Left lung (tissue), 10 donors: ENCODE data around the gene ASTN2. TPM values are rescaled to one million over a fixed set of nuclear protein-coding genes. Genes with fewer than 3 reads are reported as not detected.

ENCODE experiments used
- ATAC-seq: fragments of 200-7000 bp; cut with Tn5 transposase; one replicate; pipeline ENCODE4 v1.9.1; 2020; ENCODE audit warnings: moderate library complexity
- DNase-seq, 4 donors: peaks; one replicate each; pipeline ENCODE4 v3.0.0-alpha.2; 2013 to 2020
- H3K27ac ChIP-seq, 2 donors: fragments of 200-600 bp; sonication (generic) in 1 of 2; one replicate each; pipeline versions ENCODE4 v1.5.0 to v1.8.0; 2020 to 2021
- H3K27me3 ChIP-seq, 2 donors: fragments of 200-600 bp; sonication (generic) in 1 of 2; one replicate each; pipeline versions ENCODE4 v1.5.0 to v1.8.0; 2020 to 2021
- H3K36me3 ChIP-seq, 2 donors: fragments of 200-600 bp; sonication (generic) in 1 of 2; one replicate each; pipeline versions ENCODE4 v1.5.0 to v1.8.0; 2020 to 2021
- H3K4me1 ChIP-seq, 2 donors: fragments of 200-600 bp; one replicate each; pipeline ENCODE4 v1.8.0; 2021
- H3K4me3 ChIP-seq, 2 donors: fragments of 200-600 bp; sonication (generic) in 1 of 2; one replicate each; pipeline versions ENCODE4 v1.5.0 to v1.8.0; 2020 to 2021; ENCODE audit warnings: mild to moderate bottlenecking in 1 of 2
- H3K9me3 ChIP-seq, 2 donors: fragments of 200-600 bp; sonication (generic) in 1 of 2; one replicate each; pipeline versions ENCODE4 v1.5.0 to v1.8.0; 2020 to 2021
- CTCF ChIP-seq, 2 donors: fragments of 200-600 bp; sonication (generic) in 1 of 2; IDR thresholded peaks; one replicate each; pipeline versions ENCODE4 v1.5.0 to v1.8.0; 2021; ENCODE audit warnings: antibody characterized with exemption in 2 of 2
- intact Hi-C, 2 donors: fragments of 100-400 bp; cut with DNase I; formaldehyde crosslinking; loops; one replicate each; pipeline versions ENCODE4 v1.11.2 to v1.14.2; 2022
- polyA plus RNA-seq, 6 donors: library from polyadenylated mRNA; unstranded; fragments of 120-200 nt; gene quantifications; one replicate each; pipeline ENCODE4 v1.2.1, GENCODE V29; 2013; ENCODE audit not compliant: insufficient read length in 6 of 6
- total RNA-seq, 2 donors: library from RNA; stranded (reverse); fragmentation: NEBNext Ultra II Directional; extraction: Animal tissue kit (Norgen Biotek cat#: 25700); gene quantifications; one replicate each; pipeline ENCODE4 v1.2.1, GENCODE V29; 2021
- donor health status: DM: no; HTN: yes; CAD: no.
- donor health status: DM: no; HTN: no; CAD: no.

Gene ASTN2
- total and polyA plus RNA-seq, 8 donors = 3.1 to 5.5 (median 4.5) TPM

DNA sequence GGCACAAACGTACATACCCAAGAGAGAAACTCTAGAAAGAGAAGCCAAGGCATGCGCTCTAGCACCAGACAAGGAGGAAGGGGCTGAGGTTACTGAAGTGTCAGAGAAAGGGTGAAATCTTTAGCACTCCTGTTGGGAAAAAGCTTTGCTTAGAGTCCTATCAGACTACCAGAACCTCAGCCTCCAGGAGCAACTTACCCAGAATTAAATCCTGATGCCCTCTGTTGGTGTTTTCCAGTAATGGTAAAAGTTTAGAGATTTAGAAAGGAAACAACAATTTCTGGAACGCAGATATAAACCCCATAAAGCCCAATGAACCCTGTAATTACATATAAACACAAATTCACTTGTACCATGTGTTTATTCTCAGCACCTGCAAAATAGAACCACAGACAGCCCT lies 33.2 kb upstream of the ASTN2 start:
- Histone ChIP-seq H3K36me3 (no peaks in the 10 kb centered on the region), H3K27ac (no peak overlapping the region), H3K27me3 (peaks cover 0 to 9% of the 10 kb centered on the region in 2 donors), H3K4me1 (no peaks in the 10 kb centered on the region), H3K9me3 (no peaks in the 10 kb centered on the region), H3K4me3 (no peak overlapping the region)
- ATAC-seq (no peak), DNase-seq (no peak)
- intact Hi-C loops = no loop called here
- no peak for TF ChIP-seq CTCF (IDR thresholded peaks at IDR 0.05)

DNA sequence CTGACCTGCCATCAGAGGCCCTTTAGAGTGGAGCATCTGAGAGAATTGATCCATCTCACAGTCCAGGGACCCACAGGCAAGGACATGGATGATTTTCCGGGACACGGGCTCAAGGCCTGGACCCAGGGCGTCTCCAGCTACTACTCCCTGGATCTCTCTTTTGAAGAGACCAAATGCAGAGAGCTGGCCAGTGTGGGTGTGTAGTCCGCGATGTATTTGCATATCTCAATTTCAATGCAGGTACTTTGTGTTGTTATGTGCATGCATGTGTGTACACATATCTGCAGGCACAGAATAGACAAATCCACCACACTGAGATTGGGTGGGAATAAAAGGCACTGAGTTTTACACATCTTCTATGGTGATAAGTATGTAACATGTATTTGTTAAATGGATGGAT lies 30.8 kb upstream of the ASTN2 start:
- no peak overlapping the region for H3K27ac ChIP-seq

GRCh38 chr9:117444501-117444900 lies 29.6 kb upstream of the ASTN2 start:
- intact Hi-C loops = no loop called here
- peaks cover 0 to 8% of the 10 kb centered on the region in 2 donors for H3K27me3 ChIP-seq
- TF ChIP-seq CTCF (IDR thresholded peaks at IDR 0.05) = no peak
- H3K4me1 ChIP-seq = no peaks in the 10 kb centered on the region
- H3K4me3 ChIP-seq = no peak overlapping the region
- ATAC-seq = no peak
- no peak for DNase-seq
- H3K36me3 ChIP-seq = no peaks in the 10 kb centered on the region
- no peaks in the 10 kb centered on the region for H3K9me3 ChIP-seq
- no peak overlapping the region for H3K27ac ChIP-seq

More for the DNA sequence above, 30.8 kb upstream of the ASTN2 start:
- H3K27me3 ChIP-seq = peaks cover 0 to 8% of the 10 kb centered on the region in 2 donors
- H3K9me3 ChIP-seq = no peaks in the 10 kb centered on the region
- H3K36me3 ChIP-seq = no peaks in the 10 kb centered on the region
- ATAC-seq (no peak), DNase-seq (no peak)
- no peaks in the 10 kb centered on the region for H3K4me1 ChIP-seq
- TF ChIP-seq CTCF (IDR thresholded peaks at IDR 0.05) = no peak
- H3K4me3 ChIP-seq = no peak overlapping the region
- intact Hi-C loops = no loop called here

DNA sequence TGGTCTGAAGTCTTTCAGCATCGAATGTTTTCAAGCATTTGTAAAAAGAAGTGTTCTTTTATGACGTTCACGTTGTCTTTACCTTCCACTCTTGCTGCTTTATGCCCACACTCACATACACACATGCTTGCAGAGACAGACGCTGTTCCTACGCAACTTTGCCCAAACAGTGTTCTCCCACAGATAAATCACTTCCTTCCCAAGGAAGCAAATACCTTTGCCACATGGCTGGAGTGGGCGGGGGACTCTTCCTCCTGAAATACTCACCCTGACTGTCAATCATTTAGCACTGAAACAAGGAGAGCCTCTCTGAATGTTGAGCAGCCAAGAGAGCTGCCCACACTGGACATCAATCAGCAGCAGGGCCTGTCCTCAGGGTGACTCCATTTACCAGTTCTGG lies 22.4 kb upstream of the ASTN2 start:
- H3K36me3 ChIP-seq = no peaks in the 10 kb centered on the region
- no peaks in the 10 kb centered on the region for H3K9me3 ChIP-seq
- ATAC-seq = no peak
- intact Hi-C loops = no loop called here
- no peaks in the 10 kb centered on the region for H3K4me1 ChIP-seq
- peaks cover 0 to 13% of the 10 kb centered on the region in 2 donors for H3K27me3 ChIP-seq
- no peak overlapping the region for H3K27ac ChIP-seq
- DNase-seq = no peak
- H3K4me3 ChIP-seq = no peak overlapping the region
- TF ChIP-seq CTCF (IDR thresholded peaks at IDR 0.05) = no peak

DNA sequence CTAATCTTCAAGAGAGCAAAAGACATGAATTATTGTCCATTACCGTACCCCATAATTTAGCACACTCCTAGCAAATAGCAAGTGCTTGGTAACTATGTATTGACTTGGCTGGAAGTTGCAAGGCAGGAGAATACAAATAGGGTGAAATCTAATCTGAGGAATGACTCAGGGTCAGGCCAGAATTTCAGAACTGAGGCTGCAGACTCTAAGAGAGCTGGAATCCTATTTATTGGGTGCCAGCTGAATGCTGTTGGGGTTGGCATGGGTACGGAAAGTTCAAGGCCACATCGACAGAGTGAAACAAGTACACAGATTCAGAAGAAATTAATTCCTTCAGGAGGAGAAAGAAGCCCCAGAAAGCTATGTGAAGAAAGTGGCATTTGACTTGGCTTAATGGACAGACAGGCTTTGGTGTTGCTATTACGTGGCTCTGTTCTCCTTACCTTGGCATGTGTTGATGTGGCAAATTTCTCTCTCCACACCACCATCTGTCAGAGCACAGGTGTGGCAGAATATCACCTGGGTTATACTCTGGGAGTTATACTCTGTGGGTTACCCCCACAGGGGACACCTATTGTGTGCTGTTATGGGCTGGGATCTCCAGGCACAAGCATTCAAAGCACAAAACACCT lies 20.9 kb upstream of the ASTN2 start:
- intact Hi-C loops = no loop called here

More for the DNA sequence above, 20.9 kb upstream of the ASTN2 start:
- H3K27me3 ChIP-seq = peaks cover 0 to 6% of the 10 kb centered on the region in 2 donors
- no peaks in the 10 kb centered on the region for H3K36me3 ChIP-seq
- no peaks in the 10 kb centered on the region for H3K4me1 ChIP-seq
- no peak for TF ChIP-seq CTCF (IDR thresholded peaks at IDR 0.05)
- H3K9me3 ChIP-seq = no peaks in the 10 kb centered on the region
- DNase-seq = no peak
- H3K4me3 ChIP-seq = no peak overlapping the region
- H3K27ac ChIP-seq = no peak overlapping the region
- no peak for ATAC-seq
